NCI-H1694 treated with DMSO at 0.1 percent for 48 hours (cell line): ENCODE data around the gene ZNF575.
"Not testable (repeated sequence)": the region's sequence is repeated elsewhere in the genome, so short reads cannot be mapped to it uniquely, and the experiment has no call there.

Experiments used
- DNase-seq: peaks from one replicate; lab custom pipeline; 2025; lab: John Stamatoyannopoulos, UW

The ZNF575 gene

DNA sequence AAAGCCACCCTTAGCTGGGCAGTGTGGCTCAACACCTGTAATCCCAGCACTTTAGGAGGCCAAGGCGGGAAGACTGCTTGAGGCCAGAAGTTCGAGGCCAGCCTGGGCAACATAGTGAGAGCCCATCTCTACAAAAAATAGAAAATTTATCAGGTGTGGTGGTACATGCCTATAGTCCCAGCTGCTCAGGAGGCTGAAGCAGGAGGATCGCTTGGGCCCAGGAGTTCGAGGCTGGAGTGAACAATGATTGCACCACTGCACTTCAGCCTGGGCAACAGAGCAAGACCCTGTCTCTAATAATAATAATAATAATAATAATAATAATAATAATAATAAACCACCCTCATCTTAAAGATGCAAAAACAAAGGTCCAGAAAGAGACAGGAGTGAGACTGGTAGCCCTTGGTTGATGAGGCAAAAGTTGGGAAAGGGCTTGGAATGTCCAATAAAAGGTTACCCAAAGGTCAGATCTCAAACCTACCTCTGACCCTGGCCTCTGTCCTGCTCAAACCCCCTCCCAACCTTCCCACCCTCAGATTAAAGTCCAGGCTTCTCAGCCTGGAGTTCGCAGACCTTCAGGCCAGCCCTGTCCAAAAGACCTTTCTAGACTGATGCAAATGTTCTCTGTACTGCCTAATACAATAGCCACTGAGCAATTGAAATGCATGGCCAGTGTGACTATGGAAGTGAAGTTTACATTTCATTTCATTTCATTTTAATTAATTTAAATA lies 9.1 kb downstream of the ZNF575 start:
- DNase-seq, result no peak

DNA sequence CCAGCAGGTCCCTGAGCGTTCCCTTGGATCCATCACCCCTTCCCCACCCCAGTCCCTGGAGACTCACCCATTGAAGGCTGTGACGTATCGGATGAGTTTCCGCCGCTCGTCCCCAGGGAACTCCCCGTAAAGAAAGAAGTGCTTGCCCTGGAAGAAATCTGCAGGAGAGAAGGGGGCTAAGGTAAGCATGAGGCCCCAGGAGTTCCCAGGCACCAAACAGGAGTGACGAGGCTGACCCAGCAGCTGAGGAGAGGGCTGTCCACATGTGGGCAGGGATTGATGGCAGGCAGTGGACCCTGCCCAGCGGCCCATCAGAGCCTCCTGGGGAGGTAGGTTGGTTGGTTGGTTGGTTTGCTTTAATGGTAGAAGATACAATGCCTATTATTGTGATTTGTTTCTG lies 11.1 kb downstream of the ZNF575 start:
- DNase-seq, result no peak

DNA sequence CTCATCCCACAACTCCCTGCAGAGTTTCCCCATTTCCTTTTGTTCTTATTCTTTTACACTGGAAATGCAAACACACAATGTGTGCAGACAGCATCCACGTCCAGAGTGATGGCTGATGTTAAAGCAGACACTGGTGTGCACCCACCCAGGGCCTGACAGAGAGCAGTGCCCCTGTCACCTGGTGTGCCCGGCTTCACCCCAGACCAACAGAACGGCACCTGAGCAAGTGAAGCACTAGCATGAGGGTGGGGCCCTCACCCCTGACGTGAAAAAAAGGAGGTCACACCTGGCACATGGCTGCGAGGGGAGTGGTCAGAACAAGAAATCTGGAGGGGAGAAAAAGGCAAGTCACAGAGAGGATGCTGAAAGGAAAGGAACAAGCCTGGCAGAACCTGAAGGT lies 12.3 kb downstream of the ZNF575 start:
- no peak for DNase-seq

DNA sequence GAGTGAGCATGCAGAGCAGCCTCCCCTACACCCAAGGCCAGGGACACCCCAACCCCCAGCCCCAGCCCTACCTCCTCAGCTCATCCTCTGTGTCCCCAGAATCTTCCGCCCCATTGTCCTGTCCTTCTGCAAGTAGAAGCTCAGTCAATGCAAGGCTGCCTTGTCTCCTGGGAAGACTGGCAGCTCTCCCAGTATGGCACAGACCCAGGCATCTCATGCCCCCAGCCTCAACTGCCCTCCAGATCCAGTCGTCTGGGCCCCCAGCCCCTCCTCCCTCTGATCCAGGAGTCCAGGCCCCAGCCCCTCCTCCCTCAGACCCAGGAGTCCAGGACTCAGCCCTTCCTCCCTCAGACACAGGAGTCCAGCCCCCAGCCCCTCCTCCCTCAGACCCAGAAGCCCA lies 13.0 kb downstream of the ZNF575 start:
- no peak for DNase-seq

DNA sequence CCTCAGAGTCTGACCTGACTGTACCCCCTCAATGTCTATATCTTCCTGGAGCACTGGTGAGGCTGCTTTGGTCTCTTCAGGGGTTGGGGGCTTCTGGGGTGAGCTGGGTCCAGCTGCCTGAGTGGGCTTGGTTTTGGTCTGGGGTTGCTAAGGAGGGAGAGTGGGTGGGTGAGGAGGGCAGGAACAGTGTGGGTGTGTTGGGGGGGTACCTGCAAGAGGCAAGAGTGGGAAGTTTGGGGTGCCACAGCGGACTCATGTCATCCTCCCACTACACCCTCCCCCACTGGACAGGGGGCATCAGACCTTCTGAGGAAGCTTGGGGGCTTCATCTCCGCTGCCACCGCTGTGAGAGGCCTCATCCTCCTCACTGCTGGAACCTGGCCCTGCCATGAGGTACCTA lies 13.6 kb downstream of the ZNF575 start:
- DNase-seq, result no peak

DNA sequence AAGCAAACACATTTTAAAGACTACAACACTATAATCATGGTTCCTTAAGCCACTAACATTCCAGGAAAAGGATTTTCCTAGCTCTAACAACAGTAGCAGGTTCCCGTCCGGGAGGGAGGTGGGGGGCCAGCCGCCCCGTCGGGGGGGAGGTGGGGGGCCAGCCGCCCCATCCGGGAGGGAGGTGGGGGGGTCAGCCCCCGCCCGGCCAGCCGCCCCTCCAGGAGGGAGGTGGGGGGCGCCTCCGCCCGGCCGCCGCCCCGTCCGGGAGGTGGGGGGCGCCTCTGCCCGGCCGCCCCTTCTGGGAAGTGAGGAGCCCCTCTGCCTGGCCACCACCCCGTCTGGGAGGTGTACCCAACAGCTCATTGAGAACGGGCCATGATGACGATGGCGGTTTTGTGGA lies 14.9 kb downstream of the ZNF575 start:
- DNase-seq, result not testable (repeated sequence)

DNA sequence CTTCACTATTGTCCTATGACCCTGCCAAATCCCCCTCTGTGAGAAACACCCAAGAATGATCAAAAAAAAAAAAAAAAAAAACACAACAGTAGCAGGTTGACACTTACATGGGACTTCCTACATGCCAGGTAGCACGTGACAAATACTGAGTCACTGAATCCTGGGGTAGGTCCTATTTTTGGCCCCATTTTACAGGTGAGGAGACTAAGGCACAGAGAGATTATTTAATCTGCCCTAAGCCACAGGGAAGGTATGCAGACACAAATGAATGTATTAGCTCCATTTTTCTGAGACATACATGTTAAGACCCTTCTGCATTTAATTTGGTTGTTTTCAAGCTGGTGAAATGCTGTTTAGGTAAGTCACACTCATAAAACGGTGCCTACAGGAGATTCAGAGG lies 15.7 kb downstream of the ZNF575 start:
- DNase-seq, result no peak

DNA sequence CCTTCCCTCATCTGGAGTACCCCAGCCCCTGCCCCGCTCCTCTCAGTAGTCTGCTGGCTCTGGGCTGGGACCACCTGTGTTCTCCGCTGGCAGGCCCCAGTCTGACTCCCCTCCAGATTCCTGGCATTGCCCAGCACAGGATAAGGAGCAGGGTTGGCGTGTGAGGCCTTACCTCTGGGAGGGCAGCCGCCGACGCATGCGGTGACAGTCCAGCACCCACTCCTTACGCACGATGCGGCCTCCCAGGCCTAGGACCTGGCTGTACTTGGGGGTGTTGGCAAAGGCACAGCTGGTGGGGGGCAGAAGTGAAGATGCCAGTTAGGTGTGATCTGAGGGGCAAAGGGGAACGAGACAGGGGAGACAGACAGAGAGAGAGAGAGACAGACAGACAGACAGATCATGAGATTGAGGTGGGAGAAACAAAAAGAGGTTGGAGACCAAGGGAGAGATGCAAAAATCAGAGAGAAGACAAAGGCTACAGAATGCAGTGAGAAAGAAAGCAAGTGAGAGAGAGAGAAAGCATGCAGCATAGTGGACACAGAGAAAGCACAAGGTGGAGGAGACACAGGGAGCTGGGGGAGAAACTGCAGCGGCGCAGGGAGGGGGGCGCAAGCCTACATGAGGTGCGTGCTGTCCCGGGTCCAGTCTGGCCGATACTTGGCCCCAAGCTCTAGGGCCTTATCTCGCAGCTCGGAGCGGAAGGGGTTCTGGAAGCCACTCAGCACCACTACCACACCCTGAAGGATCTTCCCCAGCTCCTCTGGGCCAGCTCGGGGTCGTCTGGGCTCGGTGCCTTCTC lies 18.6 kb downstream of the ZNF575 start:
- DNase-seq, result no peak

DNA sequence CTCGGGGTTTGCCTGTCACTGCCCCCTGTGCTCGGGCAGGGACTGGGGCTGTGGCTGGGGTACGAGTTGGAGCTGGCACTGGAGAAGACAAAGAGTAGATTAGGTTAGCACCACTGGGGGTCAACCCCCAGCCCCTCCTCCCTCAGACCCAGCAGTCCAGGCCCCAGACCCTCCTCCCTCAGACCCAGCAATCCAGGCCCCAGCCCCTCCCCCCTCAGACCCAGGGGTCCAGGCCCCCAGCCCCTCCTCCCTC lies 19.1 kb downstream of the ZNF575 start:
- DNase-seq, result no peak

DNA sequence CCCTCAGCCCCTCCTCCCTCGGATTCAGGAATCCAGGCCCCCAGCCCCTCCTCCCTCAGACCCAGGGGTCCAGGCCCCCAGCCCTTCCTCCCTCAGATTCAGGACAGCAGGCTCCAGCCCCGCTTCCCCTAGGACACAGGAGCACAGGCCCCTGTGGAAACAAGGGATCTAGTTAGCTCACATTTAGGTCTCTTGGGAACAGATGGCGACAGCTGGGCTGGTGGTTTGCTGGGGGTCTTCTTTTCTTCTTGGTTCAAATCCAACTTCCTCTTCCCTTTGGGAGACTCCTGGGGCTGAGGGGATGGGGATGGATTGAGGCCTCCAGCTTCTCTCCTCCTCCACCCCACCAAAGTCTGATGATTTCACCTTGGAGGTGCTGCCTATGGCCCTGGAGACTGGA lies 19.6 kb downstream of the ZNF575 start:
- DNase-seq, result peak; percentile 59

DNA sequence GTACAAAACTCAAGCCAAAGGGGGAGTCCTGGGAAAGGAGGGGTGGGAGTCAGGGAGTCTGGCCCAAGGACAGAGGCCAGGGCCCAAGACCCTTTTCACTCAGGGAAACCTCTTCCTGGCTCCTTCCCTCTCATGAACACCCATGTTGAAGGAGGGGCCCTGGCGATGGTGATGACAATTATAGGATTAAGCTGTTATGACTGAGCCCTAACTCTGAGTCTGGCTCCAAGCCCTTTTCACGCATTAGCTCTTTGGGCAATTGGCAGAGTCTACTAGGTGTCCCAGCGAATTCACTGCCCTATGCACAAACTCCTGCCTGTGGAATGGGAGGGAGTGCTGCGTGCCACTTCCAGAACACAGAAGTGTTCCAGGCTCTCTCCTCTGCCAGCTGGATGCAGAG lies 20.7 kb downstream of the ZNF575 start:
- DNase-seq, result no peak

DNA sequence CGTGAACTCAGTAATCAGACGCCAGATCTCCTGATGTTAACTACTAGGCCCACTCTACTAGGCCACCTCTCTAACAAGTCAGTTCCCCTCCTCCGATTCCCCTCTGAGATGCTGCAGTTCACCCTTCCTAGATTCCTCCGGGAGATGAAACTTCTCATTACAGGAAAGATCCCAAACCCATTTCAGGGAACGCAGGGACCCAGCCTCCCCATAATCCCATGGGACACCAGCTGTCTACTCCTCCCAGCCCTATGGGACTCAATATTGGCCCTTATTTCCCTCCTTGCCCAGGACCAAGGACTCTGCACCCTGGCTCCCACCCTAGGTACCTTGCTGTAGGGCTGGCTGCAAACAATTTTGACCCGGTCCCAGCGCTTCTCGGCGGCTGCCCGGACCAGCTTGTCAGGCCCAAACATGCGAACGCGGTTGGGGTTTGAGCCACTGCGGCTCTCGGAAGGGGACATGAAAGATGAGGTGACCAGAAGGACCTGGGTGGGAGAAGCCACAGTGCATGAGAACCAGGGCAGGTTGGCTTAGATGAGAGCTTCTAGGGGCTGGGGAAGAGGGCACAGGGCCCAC lies 21.4 kb downstream of the ZNF575 start:
- DNase-seq, result no peak

DNA sequence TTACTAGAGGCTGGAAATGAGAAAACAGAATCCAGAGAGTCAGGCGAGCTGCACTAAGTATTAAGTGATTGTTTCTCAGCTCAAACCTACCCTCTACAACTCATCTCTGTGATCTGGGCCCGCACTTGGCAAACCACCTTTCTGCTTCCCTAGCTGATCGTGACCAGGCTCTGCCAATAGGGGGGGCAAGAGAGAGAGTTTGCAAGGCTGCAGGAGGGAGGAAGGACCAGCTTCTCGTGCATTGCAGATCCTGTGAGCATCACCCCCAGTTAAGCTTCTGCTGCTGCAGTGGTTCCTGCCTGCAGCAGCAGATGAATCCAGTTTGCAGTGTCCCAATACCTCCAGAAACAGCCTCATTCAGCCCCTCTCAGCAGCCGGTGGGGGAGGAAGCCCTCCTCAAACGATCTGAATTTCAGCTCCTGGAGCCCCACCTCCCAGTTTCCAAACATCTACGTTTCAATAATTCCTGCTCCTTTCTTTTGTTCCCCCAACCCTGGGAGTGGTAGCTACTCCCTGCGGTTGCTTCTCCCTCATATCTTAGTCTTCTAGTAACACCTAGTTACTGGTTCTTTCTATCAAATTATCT lies 22.3 kb downstream of the ZNF575 start:
- peak; percentile 79 for DNase-seq

DNA sequence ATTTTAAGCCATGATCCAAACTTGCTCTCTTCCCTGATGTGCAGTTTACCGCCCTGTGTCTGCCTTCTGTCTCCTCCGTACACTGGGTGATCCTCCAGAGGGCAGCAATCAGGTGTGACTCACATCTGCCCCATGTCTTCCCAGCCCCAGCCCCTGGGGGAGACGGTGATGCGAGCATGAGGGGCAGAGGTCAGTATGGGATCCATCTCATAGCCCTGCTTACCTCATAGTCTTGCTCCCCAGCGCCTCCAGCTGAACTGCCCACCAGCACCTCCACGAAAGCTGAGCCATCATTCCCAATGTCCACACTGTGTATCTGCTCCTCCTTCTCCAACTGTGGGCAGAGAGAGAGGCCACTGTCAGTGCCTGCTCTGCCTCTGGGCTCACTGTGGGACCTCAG lies 27.7 kb downstream of the ZNF575 start:
- DNase-seq, result no peak

DNA sequence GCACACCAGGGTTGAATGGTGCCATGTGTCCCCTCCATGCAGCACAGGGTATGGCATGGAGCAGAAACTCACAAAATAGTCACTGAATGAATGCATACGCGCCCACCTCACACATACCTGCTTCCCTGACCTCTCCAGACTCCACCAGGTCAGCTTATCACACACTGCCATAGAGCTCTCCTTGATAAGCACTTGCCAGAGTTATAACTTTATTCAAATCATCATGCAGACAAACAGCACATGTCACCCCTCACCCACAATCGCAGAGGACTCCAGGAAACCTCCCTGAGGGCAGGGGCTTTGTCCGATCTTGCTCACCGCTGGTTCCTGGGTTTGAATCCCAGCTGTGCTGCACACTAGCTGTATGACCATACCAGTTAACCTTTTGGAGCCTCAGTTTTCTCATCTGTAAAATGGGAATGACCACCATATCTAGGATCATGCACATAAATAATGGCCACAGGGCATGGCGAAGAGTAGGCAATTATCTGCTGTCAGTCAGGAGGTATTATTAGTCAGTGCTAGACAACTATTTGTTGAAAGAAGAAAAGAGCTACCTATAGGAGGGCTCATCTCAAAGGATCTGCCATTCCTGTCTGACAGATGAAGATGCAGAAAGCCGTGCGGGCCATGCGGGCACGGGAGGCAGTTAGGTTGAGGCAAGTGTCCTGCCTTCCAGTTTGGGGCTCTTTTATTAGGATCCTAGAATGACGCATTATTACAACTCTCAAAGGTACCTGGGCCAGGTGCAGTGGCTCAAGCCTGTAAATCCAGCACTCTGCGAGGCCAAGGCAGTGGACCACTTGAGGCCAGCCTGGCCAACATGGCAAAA lies 28.4 kb downstream of the ZNF575 start:
- DNase-seq, result no peak

DNA sequence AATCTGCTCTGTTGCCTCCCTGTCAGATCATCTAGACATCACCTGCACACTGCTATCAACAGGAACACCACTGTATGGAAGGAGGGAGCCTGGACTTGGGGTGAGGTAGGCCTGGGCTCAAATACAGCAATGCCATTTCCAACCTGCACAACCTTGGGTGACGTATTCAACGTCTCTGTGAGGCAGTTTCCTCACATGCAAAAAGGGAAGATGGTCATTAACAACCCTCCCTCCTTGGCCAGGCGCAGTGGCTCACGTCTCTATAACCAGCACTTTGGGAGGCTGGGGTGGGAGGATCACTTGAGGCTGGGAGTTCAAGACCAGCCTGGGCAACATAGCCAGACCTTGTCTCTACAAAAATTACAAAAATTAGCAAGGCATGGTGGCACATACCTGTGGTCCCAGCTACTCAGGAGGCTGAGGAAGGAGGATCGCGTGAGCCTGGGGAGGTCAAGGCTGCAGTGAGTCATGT lies 29.3 kb downstream of the ZNF575 start:
- no peak for DNase-seq

DNA sequence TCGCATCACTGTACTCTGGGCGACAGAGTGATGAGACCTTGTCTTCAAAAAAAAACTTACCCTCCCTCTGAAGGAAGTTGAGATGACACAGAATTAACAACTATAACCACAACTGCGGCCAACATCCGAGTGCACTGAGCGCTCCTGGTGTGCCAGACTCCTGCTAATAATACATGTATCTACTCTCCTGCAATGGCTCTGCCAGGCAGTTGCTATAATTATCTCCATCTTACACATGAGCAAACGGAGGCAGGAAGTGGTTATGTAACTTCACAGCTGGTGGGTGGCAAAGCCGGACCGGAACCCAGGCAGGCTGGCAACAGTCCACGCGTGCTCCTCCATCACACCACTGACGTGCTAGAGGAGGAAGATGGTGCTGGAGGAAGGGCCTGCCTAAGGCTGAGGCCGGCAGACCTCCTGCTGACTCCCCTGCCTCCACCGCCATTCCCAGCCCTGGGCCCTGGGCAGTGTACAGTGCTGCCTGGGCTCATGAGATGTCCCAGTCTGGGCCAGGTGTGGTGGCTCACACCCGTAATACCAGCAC lies 29.8 kb downstream of the ZNF575 start:
- peak; percentile 60 for DNase-seq

DNA sequence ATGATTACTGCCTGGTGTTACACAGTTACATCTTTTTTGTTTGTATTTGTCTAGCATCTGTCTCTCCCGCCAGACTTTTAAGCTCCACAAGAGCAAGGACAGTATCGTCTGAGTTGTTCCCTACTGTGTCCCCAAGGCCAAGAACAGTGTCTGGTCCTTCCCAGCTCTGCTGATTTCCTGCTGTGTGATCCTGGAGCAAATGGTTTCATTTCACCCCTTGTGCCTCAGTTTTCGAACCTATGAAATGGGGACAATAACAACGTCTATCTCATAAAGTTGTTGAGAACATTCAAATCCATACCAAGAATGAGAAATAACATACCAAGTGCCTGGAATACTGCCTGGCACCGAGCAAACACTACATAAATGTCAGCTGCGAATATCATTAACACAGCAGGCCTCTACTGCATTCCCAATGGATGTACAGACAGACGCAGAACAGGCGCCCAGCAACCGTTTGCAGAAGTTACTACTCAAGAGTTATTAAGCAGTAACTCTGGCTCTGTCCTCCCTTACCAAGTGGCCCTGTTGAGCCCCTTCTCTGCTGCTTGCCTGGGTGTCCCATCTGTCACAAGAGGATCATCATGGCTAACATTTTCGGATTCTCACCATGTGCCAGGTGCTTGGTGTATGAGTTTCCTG lies 30.9 kb downstream of the ZNF575 start:
- DNase-seq, result no peak

DNA sequence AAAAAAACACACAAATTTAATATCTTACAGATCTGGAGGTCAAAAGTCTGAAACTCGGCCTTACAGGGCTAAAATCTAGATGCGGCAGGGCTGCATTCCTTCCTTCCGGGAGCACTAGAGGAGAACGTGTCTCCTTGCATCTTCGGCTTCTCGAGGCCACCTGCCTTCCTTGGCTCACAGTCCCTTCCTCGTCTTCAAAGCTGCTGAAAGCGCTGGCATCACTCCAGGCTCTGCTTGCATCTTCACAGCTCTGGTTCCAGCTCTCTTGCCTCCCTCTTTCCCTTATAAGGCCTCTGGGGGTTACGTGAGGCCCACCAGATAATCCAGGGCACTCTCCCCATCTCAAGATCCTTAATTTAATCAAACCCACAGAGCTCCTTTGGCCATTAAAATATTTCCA lies 31.8 kb downstream of the ZNF575 start:
- DNase-seq, result no peak

DNA sequence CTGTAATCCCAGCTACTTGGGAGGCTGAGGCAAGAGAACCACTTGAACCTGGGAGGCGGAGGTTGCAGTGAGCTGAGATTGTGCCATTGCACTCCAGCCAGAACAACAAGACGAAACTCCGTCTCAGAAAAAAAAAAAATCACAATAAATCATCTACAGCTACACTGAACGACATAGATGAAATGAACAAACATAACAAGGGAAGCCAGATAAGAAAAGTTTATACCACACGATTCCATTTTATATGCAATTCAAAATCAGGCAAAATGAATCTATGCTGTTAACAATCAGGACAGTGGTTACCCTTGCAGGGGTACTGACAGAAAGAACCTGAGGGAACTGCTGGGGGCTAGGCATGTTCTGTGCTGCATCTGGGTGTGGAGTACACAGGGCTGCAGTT lies 36.7 kb downstream of the ZNF575 start:
- no peak for DNase-seq

DNA sequence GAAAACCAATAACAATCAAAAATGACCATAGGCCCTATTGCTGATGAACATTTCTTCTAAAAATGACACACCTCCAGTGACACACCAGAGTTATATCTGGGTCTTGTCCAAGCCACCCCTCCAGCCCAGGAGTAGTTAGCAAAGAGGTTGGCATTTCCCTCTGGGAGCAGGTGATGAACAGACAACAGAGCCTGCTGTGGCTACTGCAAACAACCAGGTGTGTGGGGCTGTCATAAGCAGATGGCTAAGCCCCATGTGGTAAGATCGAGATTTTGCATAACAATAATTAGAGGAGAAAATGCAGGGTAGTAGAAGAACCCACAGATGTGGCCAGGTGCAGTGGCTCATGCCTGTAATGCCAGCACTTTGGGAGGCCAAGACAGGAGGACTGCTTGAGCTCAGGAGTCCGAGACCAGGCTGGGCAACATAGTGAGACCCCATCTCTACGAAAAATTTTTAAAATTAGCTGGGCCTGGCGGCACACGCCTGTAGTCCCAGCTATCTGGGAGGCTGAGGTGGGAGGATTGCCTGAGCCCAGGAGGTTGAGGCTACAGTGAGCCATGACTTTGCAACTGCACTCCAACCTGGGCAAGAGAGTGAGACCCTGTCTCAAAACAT lies 37.3 kb downstream of the ZNF575 start:
- DNase-seq, result no peak
